Thyroid gland (tissue), 4 donors: ENCODE results near the gene ALG2. TPM values are rescaled to one million over a fixed set of nuclear protein-coding genes. Genes with fewer than 3 reads are reported as not detected.

Experiments used
- DNase-seq, 2 donors: peaks; one replicate each; pipeline ENCODE4 v3.0.0-alpha.2; 2019
- H3K27ac ChIP-seq, 3 donors: fragments of 200-600 bp; sonication (generic); 1 replicate in 2 of 3; 2 replicates in 1 of 3; pipeline ENCODE4 v1.5.1; 2016 to 2019; ENCODE audit warnings: mild to moderate bottlenecking in 1 of 3, moderate library complexity in 1 of 3
- H3K27me3 ChIP-seq: fragments of 200-600 bp; sonication (generic); one replicate; pipeline ENCODE4 v1.5.1; 2019
- H3K36me3 ChIP-seq, 2 donors: fragments of 200-600 bp; sonication (generic); one replicate each; pipeline ENCODE4 v1.5.1; 2016 to 2019
- H3K4me1 ChIP-seq, 2 donors: fragments of 200-600 bp; sonication (generic); one replicate each; pipeline ENCODE4 v1.5.1; 2017 to 2019
- H3K4me3 ChIP-seq, 3 donors: fragments of 200-600 bp; sonication (generic); replicated peaks in 1 of 3; 1 replicate in 2 of 3; 2 replicates in 1 of 3; pipeline ENCODE4 v1.5.1; 2016; ENCODE audit warnings: mild to moderate bottlenecking in 1 of 3
- H3K9me3 ChIP-seq: fragments of 200-600 bp; sonication (generic); one replicate; pipeline ENCODE4 v1.5.1; 2017
- POLR2A ChIP-seq, 2 donors: fragments of 450-650 bp; IDR thresholded peaks; one replicate each; pipeline ENCODE4 v1.6.1; 2017; ENCODE audit warnings: antibody characterized with exemption in 2 of 2, mild to moderate bottlenecking in 2 of 2, moderate library complexity in 1 of 2
- WGBS, 2 donors: methylation state at CpG; one replicate each; pipeline ENCODE4 v1.1.5; 2017; 5-methylcytosine and 5-hydroxymethylcytosine counted together
- intact Hi-C: fragments of 100-400 bp; cut with DNase I; formaldehyde crosslinking; loops from one replicate; pipeline ENCODE4 v1.15.1; 2023
- total RNA-seq, 4 donors: library from RNA; depleted of rRNA; stranded (reverse); fragments of >200 nt; gene quantifications; one replicate each; pipeline ENCODE4 v1.2.3, GENCODE V29; 2016
- TF ChIP-seq, protein P1 (sequence below), 6 experiments: fragments of 200-600 bp in 3 of 6; fragments of 450-650 bp in 3 of 6; sonication (generic) in 3 of 6; IDR thresholded peaks; one replicate each; pipeline ENCODE4 v1.5.1; 2016 to 2019; ENCODE audit warnings: antibody characterized with exemption in 6 of 6, mild to moderate bottlenecking in 2 of 6, inconsistent platforms in 1 of 6, moderate library complexity in 1 of 6

The ALG2 gene
- total RNA-seq, 4 donors from 2014 or later = 45.0 to 63.9 (median 58.2) TPM

- TF ChIP-seq, protein P1, sequence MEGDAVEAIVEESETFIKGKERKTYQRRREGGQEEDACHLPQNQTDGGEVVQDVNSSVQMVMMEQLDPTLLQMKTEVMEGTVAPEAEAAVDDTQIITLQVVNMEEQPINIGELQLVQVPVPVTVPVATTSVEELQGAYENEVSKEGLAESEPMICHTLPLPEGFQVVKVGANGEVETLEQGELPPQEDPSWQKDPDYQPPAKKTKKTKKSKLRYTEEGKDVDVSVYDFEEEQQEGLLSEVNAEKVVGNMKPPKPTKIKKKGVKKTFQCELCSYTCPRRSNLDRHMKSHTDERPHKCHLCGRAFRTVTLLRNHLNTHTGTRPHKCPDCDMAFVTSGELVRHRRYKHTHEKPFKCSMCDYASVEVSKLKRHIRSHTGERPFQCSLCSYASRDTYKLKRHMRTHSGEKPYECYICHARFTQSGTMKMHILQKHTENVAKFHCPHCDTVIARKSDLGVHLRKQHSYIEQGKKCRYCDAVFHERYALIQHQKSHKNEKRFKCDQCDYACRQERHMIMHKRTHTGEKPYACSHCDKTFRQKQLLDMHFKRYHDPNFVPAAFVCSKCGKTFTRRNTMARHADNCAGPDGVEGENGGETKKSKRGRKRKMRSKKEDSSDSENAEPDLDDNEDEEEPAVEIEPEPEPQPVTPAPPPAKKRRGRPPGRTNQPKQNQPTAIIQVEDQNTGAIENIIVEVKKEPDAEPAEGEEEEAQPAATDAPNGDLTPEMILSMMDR (IDR thresholded peaks at IDR 0.05) = no peak
- no peak for TF ChIP-seq POLR2A (IDR thresholded peaks at IDR 0.05)
- Histone ChIP-seq H3K4me3 (no peak overlapping the region), H3K27me3 (no peaks in the 10 kb centered on the region), H3K27ac (no peak overlapping the region), H3K4me1 (no peaks in the 10 kb centered on the region), H3K9me3 (no peaks in the 10 kb centered on the region), H3K36me3 (no peaks in the 10 kb centered on the region)
- 91% methylated on average over 15 to 17 of the region's 17 CpGs for WGBS, 2 donors
- no peak for DNase-seq
- intact Hi-C loops = no loop called here
Measured at GRCh38 chr9:99178912-99179872, 42.5 kb downstream of the ALG2 start.

GRCh38 chr9:99177576-99178366 lies 44.0 kb downstream of the ALG2 start:
- WGBS, 2 donors = 95% methylated on average over 8 of the region's 8 CpGs
- Histone ChIP-seq H3K4me3 (no peak overlapping the region), H3K27ac (no peak overlapping the region), H3K27me3 (no peaks in the 10 kb centered on the region), H3K36me3 (no peaks in the 10 kb centered on the region), H3K4me1 (no peaks in the 10 kb centered on the region), H3K9me3 (no peaks in the 10 kb centered on the region)
- TF ChIP-seq, protein P1 (IDR thresholded peaks at IDR 0.05) = no peak
- no peak for TF ChIP-seq POLR2A (IDR thresholded peaks at IDR 0.05)
- intact Hi-C loops = no loop called here
- DNase-seq = no peak

DNA sequence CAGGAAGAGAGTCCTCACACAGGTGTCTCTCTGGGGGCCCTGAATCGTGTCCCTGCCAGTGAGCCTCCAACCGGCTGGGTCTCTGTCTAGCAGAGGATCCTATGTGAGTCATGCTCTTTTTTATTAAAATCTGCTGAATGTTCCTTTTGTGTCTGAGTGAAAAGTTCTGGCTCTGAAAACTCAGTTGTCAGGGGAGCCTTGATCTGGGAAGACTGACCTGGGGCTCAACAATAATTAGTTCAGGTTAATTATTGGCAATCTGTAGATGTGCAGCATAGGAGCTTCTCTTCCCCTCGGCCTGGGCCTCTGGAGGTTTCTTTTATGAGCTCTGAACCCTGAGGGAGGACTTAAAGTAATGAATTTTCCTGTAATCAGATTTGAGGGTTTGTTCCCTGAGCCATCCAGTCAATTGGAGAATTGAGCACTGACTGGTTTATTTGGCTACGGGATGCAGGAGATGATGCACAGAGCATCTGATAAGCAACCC lies 45.2 kb downstream of the ALG2 start:
- Histone ChIP-seq H3K4me1 (peaks cover 0 to 7% of the 10 kb centered on the region in 2 donors), H3K27me3 (no peaks in the 10 kb centered on the region), H3K4me3 (no peak overlapping the region), H3K9me3 (no peaks in the 10 kb centered on the region), H3K27ac (no peak overlapping the region), H3K36me3 (no peaks in the 10 kb centered on the region)
- intact Hi-C loops = no loop called here
- WGBS, 2 donors = 79 to 85% methylated on average over 4 of the region's 4 CpGs
- no peak for TF ChIP-seq POLR2A (IDR thresholded peaks at IDR 0.05)
- TF ChIP-seq, protein P1 (IDR thresholded peaks at IDR 0.05) = no peak
- DNase-seq = no peak

GRCh38 chr9:99173570-99174504 lies 47.9 kb downstream of the ALG2 start:
- TF ChIP-seq POLR2A (IDR thresholded peaks at IDR 0.05) = no peak
- TF ChIP-seq, protein P1 (IDR thresholded peaks at IDR 0.05) = no peak
- H3K27ac ChIP-seq = no peak overlapping the region
- no peaks in the 10 kb centered on the region for H3K9me3 ChIP-seq
- DNase-seq = no peak
- peaks cover 0 to 8% of the 10 kb centered on the region in 2 donors for H3K4me1 ChIP-seq
- 81% methylated on average over 10 of the region's 10 CpGs for WGBS, 2 donors
- intact Hi-C loops = no loop called here
- no peak overlapping the region for H3K4me3 ChIP-seq
- H3K36me3 ChIP-seq = no peaks in the 10 kb centered on the region
- H3K27me3 ChIP-seq = no peaks in the 10 kb centered on the region
